Panc1 (cell line): ENCODE data around the gene FOXK2. TPM values are rescaled to one million over a fixed set of nuclear protein-coding genes. Genes with fewer than 3 reads are reported as not detected.

Source experiments
- ATAC-seq: fragments of 200-7000 bp; cut with Tn5 transposase; 2 replicates; pipeline ENCODE4 v1.9.1; 2020; ENCODE audit warnings: mild to moderate bottlenecking, moderate library complexity
- BruUV-seq: library from RNA; stranded (reverse); fragments of 400-500 nt; replicated peaks from 2 replicates; lab custom pipeline; 2021; lab: Mats Ljungman, UMichigan
- CTCF ChIA-PET: fragments of 300-600 bp; sonication (Branson Sonifier 250); formaldehyde crosslinking; loops from one replicate; lab custom pipeline; 2022; ENCODE audit warnings: antibody characterized with exemption; lab: Charles Lee
- POLR2A ChIA-PET: fragments of 300-600 bp; sonication (Branson Sonifier 250); formaldehyde crosslinking; loops from one replicate; lab custom pipeline; 2022; ENCODE audit warnings: antibody characterized with exemption; lab: Charles Lee
- DNase-seq: peaks from one replicate; pipeline ENCODE4 v3.0.0-alpha.2; 2010; ENCODE audit warnings: low read depth, low spot score
- H3K27ac ChIP-seq: 2 replicates; pipeline ENCODE4 v1.5.1; 2011; ENCODE audit warnings: mild to moderate bottlenecking, low read length, inconsistent platforms
- H3K27me3 ChIP-seq: fragments of 200-500 bp; sonication (Bioruptor generic); 2 replicates; pipeline ENCODE4 v1.6.0; 2014; ENCODE audit warnings: low read length, inconsistent platforms; ENCODE audit not compliant: control insufficient read depth, insufficient read depth
- H3K36me3 ChIP-seq: fragments of 200-500 bp; sonication (Bioruptor generic); 2 replicates; pipeline ENCODE4 v1.5.1; 2014; ENCODE audit warnings: inconsistent platforms, mild to moderate bottlenecking, low read length, moderate library complexity; ENCODE audit not compliant: control insufficient read depth, insufficient read depth
- H3K4me1 ChIP-seq: 2 replicates; pipeline ENCODE4 v1.5.1; 2011; ENCODE audit warnings: inconsistent platforms, mild to moderate bottlenecking, low read length, moderate library complexity; ENCODE audit not compliant: control insufficient read depth, insufficient read depth
- H3K4me3 ChIP-seq, 2 experiments: 2 replicates each; pipeline ENCODE4 v1.5.1; 2011 to 2012; ENCODE audit warnings: low read depth in 2 of 2, low read length in 2 of 2, mild to moderate bottlenecking in 2 of 2, inconsistent platforms in 1 of 2, moderate library complexity in 1 of 2
- H3K9me3 ChIP-seq: fragments of 200-500 bp; sonication (Bioruptor generic); 2 replicates; pipeline ENCODE4 v1.5.1; 2014; ENCODE audit warnings: low read depth, mild to moderate bottlenecking, inconsistent platforms, low read length, moderate library complexity; ENCODE audit not compliant: control insufficient read depth, insufficient read depth
- CTCF ChIP-seq: fragments of 450-650 bp; IDR thresholded peaks from 2 replicates; pipeline ENCODE4 v1.5.1; 2017; ENCODE audit warnings: mild to moderate bottlenecking
- POLR2AphosphoS5 ChIP-seq: IDR thresholded peaks from 2 replicates; pipeline ENCODE4 v1.6.1; 2012; ENCODE audit warnings: mild to moderate bottlenecking, low read depth, low read length, moderate library complexity
- REST ChIP-seq, 2 experiments: IDR thresholded peaks; 2 replicates each; pipeline ENCODE4 v1.6.1; 2011 to 2012; ENCODE audit warnings: low read depth in 2 of 2, control low read depth in 1 of 2, low read length in 1 of 2, mild to moderate bottlenecking in 1 of 2, moderate library complexity in 1 of 2; ENCODE audit not compliant: insufficient read depth in 1 of 2
- SIN3A ChIP-seq: IDR thresholded peaks from 2 replicates; pipeline ENCODE4 v1.6.1; 2012; ENCODE audit warnings: low read depth, mild to moderate bottlenecking, low read length, moderate library complexity, borderline replicate concordance; ENCODE audit not compliant: insufficient read depth
- TCF7L2 ChIP-seq: IDR thresholded peaks from 2 replicates; pipeline ENCODE4 v1.6.1; 2011; ENCODE audit warnings: mild to moderate bottlenecking, low read depth, low read length, inconsistent platforms
- in situ Hi-C: cut with HindIII; loops from 2 replicates; pipeline ENCODE4 v1.10.0; 2016; ENCODE audit warnings: low sequenced_read_pairs, low pct_unique_long_range_greater_than_20kb
- intact Hi-C: fragments of 100-400 bp; cut with micrococcal nuclease; formaldehyde crosslinking; loops from one replicate; pipeline ENCODE4 v1.10.0; 2022; ENCODE audit not compliant: unreplicated experiment
- total RNA-seq: library from RNA; stranded (reverse); gene quantifications from one replicate; pipeline ENCODE4 v1.2.1, GENCODE V29; 2021; ENCODE audit not compliant: unreplicated experiment

Gene FOXK2
- total RNA-seq, 1 experiment from 2014 or later: 143 TPM

GRCh38 chr17:82528484-82529265 lies 9.1 kb downstream of the FOXK2 start:
- ATAC-seq: peak; percentile 94
- peak overlapping the region; percentile 76 for H3K27ac ChIP-seq
- H3K27me3 ChIP-seq: no peaks in the 10 kb centered on the region
- CTCF ChIA-PET: interaction anchor here (0.7 to 1.0 kb wide), 2 partner anchors 23 to 982 kb away, joined by 6 to 9 read pairs; no protein-coding TSS in a partner anchor
- in situ Hi-C loops (no loop called here), intact Hi-C loops (no loop called here)
- peak; percentile 62 for DNase-seq
- H3K4me1 ChIP-seq: peaks cover 64% of the 10 kb centered on the region
- POLR2A ChIA-PET: interaction anchor here (0.7 kb wide), 1 partner anchor 20 kb away, joined by 7 read pairs; no protein-coding TSS in a partner anchor
- no peaks in the 10 kb centered on the region for H3K9me3 ChIP-seq
- H3K36me3 ChIP-seq: no peaks in the 10 kb centered on the region
- TSS peak; percentile 14 for BruUV-seq
- peak overlapping the region in 1 of 2 experiments; percentile 13; a peak in 2 of 4 replicates for H3K4me3 ChIP-seq
- TF ChIP-seq CTCF: peak; percentile 91
- no peak for TF ChIP-seq REST (IDR thresholded peaks at IDR 0.05; ENCODE audit: insufficient read depth in 1 of 2, low read depth in 2 of 2, low read length in 1 of 2)
- TF ChIP-seq TCF7L2: no peak

GRCh38 chr17:82529914-82530300 lies 10.4 kb downstream of the FOXK2 start:
- TF ChIP-seq CTCF (no peak), REST (IDR thresholded peaks at IDR 0.05; ENCODE audit: insufficient read depth in 1 of 2, low read depth in 2 of 2, low read length in 1 of 2) (no peak), SIN3A (no peak), TCF7L2 (no peak), POLR2AphosphoS5 (no peak)
- peak overlapping the region; percentile 76 for H3K27ac ChIP-seq
- H3K36me3 ChIP-seq: no peaks in the 10 kb centered on the region
- CTCF ChIA-PET: no interaction called here
- H3K9me3 ChIP-seq: no peaks in the 10 kb centered on the region
- no peak overlapping the region for H3K4me3 ChIP-seq
- BruUV-seq: no TSS peak
- no peak for ATAC-seq
- no peaks in the 10 kb centered on the region for H3K27me3 ChIP-seq
- in situ Hi-C loops (no loop called here), intact Hi-C loops (no loop called here)
- no peak for DNase-seq
- POLR2A ChIA-PET: interaction anchor here (0.6 kb wide), 1 partner anchor 108 kb away, joined by 11 read pairs; no protein-coding TSS in a partner anchor
- peaks cover 65% of the 10 kb centered on the region for H3K4me1 ChIP-seq
